ENCODE measurements around the gene ARHGAP6. TPM values are rescaled to one million over a fixed set of nuclear protein-coding genes. Genes with fewer than 3 reads are reported as not detected.
A peak's percentile ranks its signal among the peaks of the same experiment; 100 is the strongest.

Gene ARHGAP6
- total and polyA plus RNA-seq, 9 of the 15 experiments (the other 6 are each of a cell fraction or from before 2014, with no cell fraction given), result 12.5 to 63.6 (median 41.8) TPM

- Histone ChIP-seq H2AFZ (ENCODE audit: low read depth, low read length) (no peak overlapping the region), H3K4me3 (no peak overlapping the region), H4K20me1 (replicated peaks; ENCODE audit: control insufficient read depth, insufficient read depth, low read length) (no peaks in the 10 kb centered on the region), H3K79me2 (ENCODE audit: control insufficient read depth, insufficient read depth, low read length) (peaks cover 93% of the 10 kb centered on the region), H3K27me3 (ENCODE audit: control insufficient read depth in 2 of 2, insufficient read depth in 2 of 2, low read length in 2 of 2) (no peaks in the 10 kb centered on the region), H3K36me3 (ENCODE audit: control insufficient read depth, insufficient read depth, low read length) (peaks cover 11% of the 10 kb centered on the region; the same call in 1 of the 3 replicates), H3K4me2 (ENCODE audit: insufficient read depth, low read length) (no peak overlapping the region), H3K9me1 (ENCODE audit: control insufficient read depth, insufficient read depth, low read length) (no peaks in the 10 kb centered on the region), H3K9ac (ENCODE audit: insufficient read depth in 1 of 2, low read depth in 2 of 2, low read length in 2 of 2) (no peak overlapping the region), H3K4me1 (replicated peaks in 1 of 2; ENCODE audit: control insufficient read depth in 2 of 2, insufficient read depth in 2 of 2, low read length in 2 of 2) (peaks cover 10 to 53% of the 10 kb centered on the region in 2 experiments), H3K9me3 (replicated peaks; ENCODE audit: control insufficient read depth, insufficient read depth, low read depth, low read length) (no peaks in the 10 kb centered on the region), H3K27ac (ENCODE audit: extremely low read depth, low read depth, low read length) (peak overlapping the region; percentile 12; the same call in 1 of the 3 replicates)
- FAIRE-seq (no peak), ATAC-seq (no peak), DNase-seq (ENCODE audit: extremely low read depth in 1 of 4, low spot score in 3 of 4) (no peak)
- ChIA-PET CTCF (ENCODE audit: low intra/inter-chr PET ratio) (no interaction called here), POLR2A (no interaction called here)
- BruUV-seq (replicated peaks), result no TSS peak
- TF ChIP-seq SIX5 (IDR thresholded peaks at IDR 0.05; ENCODE audit: borderline replicate concordance in 1 of 2, insufficient read depth in 1 of 2, low read depth in 1 of 2, low read length in 2 of 2) (no peak), MAFF (IDR thresholded peaks at IDR 0.05; ENCODE audit: low read length) (peak; percentile 47), KDM4B (IDR thresholded peaks at IDR 0.05; ENCODE audit: borderline replicate concordance in 2 of 2, low read depth in 1 of 2) (no peak), MAFG (tag; conservative IDR thresholded peaks at IDR 0.05) (peak; percentile 70), MAFK (IDR thresholded peaks at IDR 0.05; ENCODE audit: low read length) (peak; percentile 48; the same call in 1 of the 2 replicates), ZNF316 (IDR thresholded peaks at IDR 0.05) (peak; percentile 83), C11orf30 (IDR thresholded peaks at IDR 0.05; ENCODE audit: low read depth) (peak; percentile 75)
- intact Hi-C loops (cut with micrococcal nuclease) (no loop called here), in situ Hi-C loops (cut with MboI) (no loop called here)
- WGBS (ENCODE audit: insufficient coverage, low coverage, missing lambda C conversion rate), result 54% methylated on average over 1 of the region's 1 CpG
Measured at GRCh38 chrX:11349020-11349419, 316.7 kb downstream of the ARHGAP6 start.
